Measurements from ENCODE around the gene SLC9A6. TPM values are rescaled to one million over a fixed set of nuclear protein-coding genes. Genes with fewer than 3 reads are reported as not detected.

The SLC9A6 gene
- total and polyA plus RNA-seq, 2 of the 8 experiments (the other 6 are each of a cell fraction or from before 2014, with no cell fraction given), result 8.0 to 14.1 TPM

- WGBS, 2 experiments (ENCODE audit: extremely low coverage in 1 of 2, insufficient coverage in 1 of 2, insufficient read length in 1 of 2, insufficient replicate concordance in 2 of 2, low coverage in 1 of 2, low lambda C conversion rate in 2 of 2, missing lambda C conversion rate in 1 of 2), result 86% methylated on average over 3 of the region's 3 CpGs; no CpG with 5 or more reads in 1 of the 2 experiments
Observed at GRCh38 chrX:136051611-136052010, 66.4 kb downstream of the SLC9A6 start.

More at GRCh38 chrX:136051611-136052010, 66.4 kb downstream of the SLC9A6 start:
- H4K91ac ChIP-seq (replicated peaks; ENCODE audit: insufficient read length, low read length), result no peak overlapping the region
- no peaks in the 10 kb centered on the region for H3K79me1 ChIP-seq (ENCODE audit: low read depth, low read length)
- H3K79me2 ChIP-seq (ENCODE audit: control insufficient read depth in 1 of 2, insufficient read depth in 2 of 2, low read length in 2 of 2), result no peaks in the 10 kb centered on the region
- no peak overlapping the region for H2BK20ac ChIP-seq (ENCODE audit: low read length)
- H2BK12ac ChIP-seq (ENCODE audit: low read depth, low read length), result no peak overlapping the region
- H3K14ac ChIP-seq (ENCODE audit: insufficient read length), result no peak overlapping the region
- CTCF ChIA-PET (ENCODE audit: partially characterized antibody), result interaction anchor here (0.7 kb wide), 1 partner anchor 50 kb away, joined by 3 read pairs; no protein-coding TSS in a partner anchor
- H2BK120ac ChIP-seq (replicated peaks; ENCODE audit: low read depth, low read length), result no peak overlapping the region
- no peak overlapping the region for H2AK5ac ChIP-seq (ENCODE audit: low read depth, low read length)
- H2BK15ac ChIP-seq (ENCODE audit: low read length), result no peak overlapping the region
- H3K9ac ChIP-seq (replicated peaks in 1 of 4; ENCODE audit: extremely low read depth in 1 of 4, low read depth in 3 of 4, low read length in 3 of 4), result no peak overlapping the region
- no peaks in the 10 kb centered on the region for H3K23me2 ChIP-seq (ENCODE audit: low read depth, low read length)
- no peaks in the 10 kb centered on the region for H4K20me1 ChIP-seq (replicated peaks in 1 of 2; ENCODE audit: control insufficient read depth in 1 of 2, insufficient read depth in 2 of 2, low read length in 2 of 2)
- no peak overlapping the region for H3K4me3 ChIP-seq (ENCODE audit: extremely low read depth in 1 of 4, insufficient read depth in 2 of 4, low read depth in 3 of 4, low read length in 4 of 4)
- FAIRE-seq (no peak), DNase-seq (ENCODE audit: low read depth in 1 of 2, low spot score in 2 of 2) (no peak)
- no peaks in the 10 kb centered on the region for H3K27me3 ChIP-seq (replicated peaks in 1 of 4; ENCODE audit: control insufficient read depth in 3 of 4, extremely low read depth in 1 of 4, insufficient read depth in 3 of 4, low read length in 3 of 4)
- POLR2A ChIA-PET (ENCODE audit: partially characterized antibody), result no interaction called here
- H3K9me3 ChIP-seq (ENCODE audit: insufficient read depth in 2 of 2, low read depth in 1 of 2, low read length in 1 of 2), result no peaks in the 10 kb centered on the region
- H3K4me2 ChIP-seq (ENCODE audit: insufficient read depth in 1 of 2, low read depth in 2 of 2, low read length in 2 of 2), result no peak overlapping the region
- H3K36me3 ChIP-seq (ENCODE audit: control insufficient read depth in 2 of 4, insufficient read depth in 4 of 4, low read length in 3 of 4), result no peaks in the 10 kb centered on the region
- no peak overlapping the region for H3K23ac ChIP-seq (ENCODE audit: insufficient read length)
- no peak overlapping the region for H3K56ac ChIP-seq (replicated peaks; ENCODE audit: insufficient read length, low read depth, low read length)
- H3K18ac ChIP-seq (ENCODE audit: extremely low read depth, low read length), result no peak overlapping the region
- H2AFZ ChIP-seq (ENCODE audit: low read length), result no peak overlapping the region
- H3K27ac ChIP-seq (ENCODE audit: low read depth, low read length), result no peak overlapping the region
- H4K8ac ChIP-seq (ENCODE audit: extremely low read depth, insufficient read depth, low read length), result no peak overlapping the region
- no peak overlapping the region for H2BK5ac ChIP-seq (ENCODE audit: low read depth, low read length)
- no peaks in the 10 kb centered on the region for H3K4me1 ChIP-seq (replicated peaks in 1 of 4; ENCODE audit: control insufficient read depth in 3 of 4, insufficient read depth in 4 of 4, low read length in 3 of 4)
- H3K4ac ChIP-seq (replicated peaks; ENCODE audit: insufficient read length, low read depth, low read length), result no peak overlapping the region
- H4K5ac ChIP-seq (ENCODE audit: insufficient read length, low read depth, low read length), result no peak overlapping the region
- no peak for TF ChIP-seq JUND (IDR thresholded peaks at IDR 0.05; ENCODE audit: low read length)
- no peak for TF ChIP-seq TAF7 (optimal IDR thresholded peaks at IDR 0.05; ENCODE audit: borderline replicate concordance, low read depth, low read length)
- TF ChIP-seq CEBPB (IDR thresholded peaks at IDR 0.05; ENCODE audit: low read depth, low read length), result no peak
- no peak for TF ChIP-seq ZNF274 (IDR thresholded peaks at IDR 0.05; ENCODE audit: borderline replicate concordance, extremely low read depth, low read length)
